LNCAP (cell line): ENCODE data around the gene MOSPD3.

Experiments
- CTCF ChIP-seq: fragments of 450-650 bp; IDR thresholded peaks from 2 replicates; pipeline ENCODE4 v1.5.1; 2017; ENCODE audit warnings: mild to moderate bottlenecking

The MOSPD3 gene

GRCh38 chr7:100578246-100579183, 33.8 kb upstream of the MOSPD3 start:
- TF ChIP-seq CTCF: no peak

DNA sequence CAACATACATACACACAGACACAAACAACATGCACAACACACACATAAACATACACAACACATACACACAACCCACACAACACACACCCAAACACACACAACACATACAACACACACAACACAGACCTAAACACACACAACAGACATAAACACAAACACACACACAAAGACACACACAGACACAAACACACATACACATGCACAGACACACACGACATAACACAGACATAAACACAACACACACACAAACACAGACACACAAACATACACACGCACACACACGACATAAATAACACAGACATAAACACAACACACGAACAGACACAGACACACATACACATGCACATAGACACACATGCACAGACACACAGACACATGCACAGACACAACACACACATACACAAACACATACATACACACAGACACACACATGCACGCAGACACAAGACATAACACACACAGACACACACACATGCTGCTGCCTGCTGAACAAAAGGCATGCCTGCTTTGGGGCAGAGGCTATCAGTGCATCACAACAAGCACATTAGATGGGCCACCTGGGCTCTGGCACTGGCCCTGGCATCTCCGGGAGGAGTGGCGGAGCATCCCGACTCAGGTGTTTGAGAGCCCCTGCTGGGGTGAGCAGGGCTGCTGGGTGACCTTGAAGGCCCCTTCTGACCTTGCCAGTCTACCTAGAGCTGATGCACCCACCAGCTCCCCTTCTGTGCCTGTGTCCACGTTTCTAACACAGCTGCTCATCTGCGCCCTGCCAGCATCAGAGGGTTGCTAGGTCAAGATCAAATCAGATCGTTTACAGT, 31.7 kb upstream of the MOSPD3 start:
- no peak for TF ChIP-seq CTCF

GRCh38 chr7:100582041-100582579, 30.2 kb upstream of the MOSPD3 start:
- no peak for TF ChIP-seq CTCF

DNA sequence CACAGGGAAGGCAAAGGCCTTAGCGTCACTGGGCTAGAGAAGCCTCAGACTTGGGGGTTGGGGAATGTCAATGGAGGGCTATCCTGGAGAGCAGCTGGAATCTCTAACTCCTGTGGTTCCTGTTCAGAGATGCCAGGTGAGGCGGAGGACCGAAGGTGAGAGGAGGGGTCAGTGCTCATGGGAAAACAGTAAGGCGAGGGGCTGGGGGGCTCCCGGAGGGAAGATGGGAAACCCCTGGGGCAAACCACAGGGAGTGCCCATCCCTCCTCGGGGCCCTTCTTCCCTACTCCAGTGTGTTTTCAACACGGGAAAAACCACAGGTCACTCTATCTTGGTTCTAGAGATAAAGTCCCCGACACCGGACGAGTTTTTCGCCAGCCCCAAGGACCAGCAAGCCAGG, 29.7 kb upstream of the MOSPD3 start:
- TF ChIP-seq CTCF: no peak

DNA sequence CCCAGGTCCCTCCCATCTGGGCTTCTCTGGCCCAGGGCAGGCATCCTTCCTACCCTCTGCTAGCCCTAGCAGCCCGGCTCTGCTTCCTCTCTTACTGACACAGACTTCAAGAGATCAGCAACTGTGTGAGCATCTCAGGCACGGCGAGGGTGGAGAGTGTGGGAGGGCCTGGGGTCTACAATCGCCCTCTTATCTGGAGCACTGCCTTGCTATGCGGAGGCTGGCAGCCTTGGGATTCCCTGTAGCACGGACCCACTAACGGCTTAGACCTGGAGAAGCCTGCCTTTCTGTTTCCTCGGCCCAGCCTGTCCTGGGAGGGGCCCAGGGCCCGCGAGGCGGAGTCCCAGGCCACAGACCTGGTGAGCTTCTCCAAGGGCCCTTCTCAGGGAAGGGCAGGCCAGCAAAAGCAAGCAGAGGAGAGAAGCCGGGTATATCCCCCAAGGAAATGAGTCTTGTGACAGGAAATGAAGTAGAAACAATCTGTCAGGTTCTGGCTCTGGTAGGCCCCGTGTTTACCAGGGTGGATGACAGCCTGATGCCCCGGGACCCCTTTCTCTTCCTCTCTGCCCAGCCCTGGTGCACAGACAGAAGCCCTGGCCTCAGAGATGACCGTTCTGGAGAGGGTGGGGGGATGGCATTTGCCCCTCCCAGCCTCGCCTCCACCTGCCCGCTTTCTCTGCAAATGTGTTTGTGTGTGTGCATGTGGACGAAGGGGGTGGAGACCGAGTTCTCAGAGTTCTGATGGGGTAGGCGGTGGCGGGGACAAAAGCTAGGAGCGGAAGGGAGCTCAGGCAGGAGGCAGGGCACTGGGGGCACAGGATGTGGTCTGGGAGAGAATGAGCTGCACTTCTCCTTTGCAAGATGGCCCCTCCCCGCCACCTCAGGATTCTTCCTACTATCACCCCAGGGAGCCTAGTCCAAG, 28.9 kb upstream of the MOSPD3 start:
- TF ChIP-seq CTCF: no peak

GRCh38 chr7:100584054-100584682, 28.2 kb upstream of the MOSPD3 start:
- TF ChIP-seq CTCF: no peak
